HCT116 (cell line): Measurements from ENCODE around the gene PRPF18. TPM values are rescaled to one million over a fixed set of nuclear protein-coding genes. Genes with fewer than 3 reads are reported as not detected.

ENCODE experiments used
- ATAC-seq: fragments of 200-7000 bp; cut with Tn5 transposase; 2 replicates; pipeline ENCODE4 v1.9.1; 2020; ENCODE audit warnings: mild to moderate bottlenecking, moderate library complexity
- BruUV-seq: library from RNA; stranded (reverse); fragments of 400-500 nt; replicated peaks from 2 replicates; lab custom pipeline; 2021; lab: Mats Ljungman, UMichigan
- CTCF ChIA-PET: fragments of 300-600 bp; sonication (Branson Sonifier 250); formaldehyde crosslinking; loops from one replicate; lab custom pipeline; 2021; ENCODE audit warnings: antibody characterized with exemption; lab: Charles Lee
- POLR2A ChIA-PET: fragments of 300-600, 350-600 bp; sonication (Branson Sonifier 250); formaldehyde crosslinking; loops from one replicate; lab custom pipeline; 2021; ENCODE audit warnings: antibody characterized with exemption; lab: Charles Lee
- RAD21 ChIA-PET, 2 experiments: fragments of 300-600 bp; sonication (Branson Sonifier 250); formaldehyde crosslinking; loops; one replicate each; lab custom pipeline; 2023; ENCODE audit warnings: low total read pairs in 2 of 2; ENCODE audit not compliant: uncharacterized antibody in 2 of 2, unreplicated experiment in 2 of 2, low non-redundant PET in 1 of 2; lab: Charles Lee
- DNase-seq: peaks from one replicate; pipeline ENCODE4 v3.0.0-alpha.2; 2010; ENCODE audit warnings: low read depth, low spot score
- H2AFZ ChIP-seq: fragments of 200-600 bp; shearing (Covaris generic), sonication (generic); 2 replicates; pipeline ENCODE4 v1.6.1; 2017; ENCODE audit warnings: low read depth, mixed run types, mixed read lengths, antibody characterized with exemption, low read length; ENCODE audit not compliant: poor library complexity, severe bottlenecking
- H3K27ac ChIP-seq: 2 replicates; pipeline ENCODE4 v1.5.1; 2012; ENCODE audit warnings: low read depth, low read length
- H3K27me3 ChIP-seq: fragments of 200-600 bp; sonication (generic); 2 replicates; pipeline ENCODE4 v1.6.1; 2016; ENCODE audit warnings: mixed run types, low read length, mixed read lengths; ENCODE audit not compliant: insufficient read depth
- H3K36me3 ChIP-seq, 2 experiments: fragments of 200-500 bp in 1 of 2; fragments of 200-600 bp in 1 of 2; sonication (Bioruptor generic) in 1 of 2; sonication (generic) in 1 of 2; 2 replicates each; pipeline versions ENCODE4 v1.5.1 to v1.6.1; 2014 to 2016; ENCODE audit warnings: low read length in 2 of 2, inconsistent platforms in 1 of 2, mixed read lengths in 1 of 2, mixed run types in 1 of 2; ENCODE audit not compliant: insufficient read depth in 2 of 2, control insufficient read depth in 1 of 2
- H3K4me1 ChIP-seq, 2 experiments: fragments of 200-600 bp in 1 of 2; sonication (generic) in 1 of 2; 2 replicates each; pipeline versions ENCODE4 v1.5.1 to v1.6.1; 2012 to 2017; ENCODE audit warnings: low read length in 2 of 2, inconsistent platforms in 1 of 2, mild to moderate bottlenecking in 1 of 2, mixed read lengths in 1 of 2, mixed run types in 1 of 2, moderate library complexity in 1 of 2; ENCODE audit not compliant: insufficient read depth in 2 of 2, control insufficient read depth in 1 of 2
- H3K4me2 ChIP-seq: fragments of 200-600 bp; sonication (generic); 2 replicates; pipeline ENCODE4 v1.6.1; 2017; ENCODE audit warnings: mixed run types, low read length, mixed read lengths
- H3K4me3 ChIP-seq, 2 experiments: fragments of 200-600 bp in 1 of 2; sonication (generic) in 1 of 2; replicated peaks in 1 of 2; 2 replicates each; pipeline ENCODE4 v1.5.1; 2011 to 2016; ENCODE audit warnings: low read length in 2 of 2, control low read depth in 1 of 2, low read depth in 1 of 2, mild to moderate bottlenecking in 1 of 2, mixed read lengths in 1 of 2, mixed run types in 1 of 2
- H3K79me2 ChIP-seq: fragments of 200-600 bp; sonication (generic); 2 replicates; pipeline ENCODE4 v1.6.1; 2017; ENCODE audit warnings: mild to moderate bottlenecking, mixed run types, low read length, moderate library complexity, mixed read lengths; ENCODE audit not compliant: insufficient read depth
- H3K9ac ChIP-seq: fragments of 200-600 bp; sonication (generic); 2 replicates; pipeline ENCODE4 v1.6.1; 2016; ENCODE audit warnings: low read length, mixed read lengths
- H3K9me2 ChIP-seq: fragments of 200-600 bp; sonication (generic), shearing (Covaris generic); 2 replicates; pipeline ENCODE4 v1.6.1; 2017; ENCODE audit warnings: mixed run types, mild to moderate bottlenecking, moderate library complexity; ENCODE audit not compliant: insufficient read depth
- H3K9me3 ChIP-seq, 2 experiments: fragments of 200-500 bp in 1 of 2; fragments of 200-600 bp in 1 of 2; sonication (Bioruptor generic) in 1 of 2; sonication (generic) in 1 of 2; 2 replicates each; pipeline ENCODE4 v1.6.1; 2014 to 2017; ENCODE audit warnings: low read length in 2 of 2, mixed read lengths in 2 of 2, inconsistent platforms in 1 of 2, low read depth in 1 of 2, mild to moderate bottlenecking in 1 of 2, mixed run types in 1 of 2, moderate library complexity in 1 of 2; ENCODE audit not compliant: control insufficient read depth in 1 of 2, insufficient read depth in 1 of 2
- H4K20me1 ChIP-seq: fragments of 200-600 bp; sonication (generic), shearing (Covaris generic); 2 replicates; pipeline ENCODE4 v1.6.1; 2017; ENCODE audit warnings: mixed run types, mild to moderate bottlenecking, moderate library complexity; ENCODE audit not compliant: insufficient read depth
- CBX3 ChIP-seq: IDR thresholded peaks from 2 replicates; pipeline ENCODE4 v1.6.1; 2012; ENCODE audit warnings: low read depth
- ELF1 ChIP-seq: IDR thresholded peaks from 2 replicates; pipeline ENCODE4 v1.6.1; 2012; ENCODE audit warnings: low read depth, borderline replicate concordance
- EZH2 ChIP-seq: fragments of 200-600 bp; sonication (generic); IDR thresholded peaks from 2 replicates; pipeline ENCODE4 v1.6.1; 2017; ENCODE audit warnings: antibody characterized with exemption, mixed run types
- FOSL1 ChIP-seq: IDR thresholded peaks from 2 replicates; pipeline ENCODE4 v1.6.1; 2012; ENCODE audit warnings: low read depth
- POLR2AphosphoS5 ChIP-seq: IDR thresholded peaks from 2 replicates; pipeline ENCODE4 v1.6.1; 2011; ENCODE audit warnings: mild to moderate bottlenecking, low read depth, low read length, moderate library complexity
- RAD21 ChIP-seq: IDR thresholded peaks from 2 replicates; pipeline ENCODE4 v1.6.1; 2012; ENCODE audit warnings: low read depth, mild to moderate bottlenecking
- SRF ChIP-seq: IDR thresholded peaks from 2 replicates; pipeline ENCODE4 v1.6.1; 2012; ENCODE audit warnings: low read depth
- TCF7L2 ChIP-seq: IDR thresholded peaks from 2 replicates; pipeline ENCODE4 v1.7.0; 2011; ENCODE audit warnings: borderline replicate concordance, inconsistent platforms; ENCODE audit not compliant: insufficient read depth, insufficient read length; ENCODE audit errors: extremely low read depth
- YY1 ChIP-seq: IDR thresholded peaks from 2 replicates; pipeline ENCODE4 v1.6.1; 2011; ENCODE audit warnings: low read length, low read depth, moderate library complexity, mild to moderate bottlenecking; ENCODE audit not compliant: insufficient replicate concordance; ENCODE audit errors: extremely low read depth
- ZBTB33 ChIP-seq: IDR thresholded peaks from 2 replicates; pipeline ENCODE4 v1.6.1; 2011; ENCODE audit warnings: mild to moderate bottlenecking, low read length, moderate library complexity; ENCODE audit not compliant: insufficient replicate concordance; ENCODE audit errors: extremely low read depth
- ZFX ChIP-seq: fragments of 450-650 bp; IDR thresholded peaks from 2 replicates; pipeline ENCODE4 v1.6.1; 2017
- ZNF274 ChIP-seq: fragments of 200-500 bp; sonication (Bioruptor generic); IDR thresholded peaks from 2 replicates; pipeline ENCODE4 v1.6.1; 2014; ENCODE audit warnings: mild to moderate bottlenecking, low read depth, low read length, inconsistent platforms
- intact Hi-C: fragments of 100-400 bp; cut with micrococcal nuclease; formaldehyde crosslinking; loops from 2 replicates; pipeline ENCODE4 v1.10.0; 2022
- total RNA-seq: library from RNA; stranded (reverse); gene quantifications from one replicate; pipeline ENCODE4 v1.2.1, GENCODE V29; 2021; ENCODE audit not compliant: unreplicated experiment
- TF ChIP-seq, protein P1 (sequence below), 3 experiments: fragments of 200-600 bp in 1 of 3; sonication (generic) in 1 of 3; IDR thresholded peaks in 2 of 3; conservative IDR thresholded peaks in 1 of 3; 2 replicates each; pipeline ENCODE4 v1.5.1; 2012 to 2017; ENCODE audit warnings: low read depth in 2 of 3, low read length in 2 of 3, antibody characterized with exemption in 1 of 3, borderline replicate concordance in 1 of 3, control low read depth in 1 of 3, mild to moderate bottlenecking in 1 of 3, mixed read lengths in 1 of 3, mixed run types in 1 of 3, moderate library complexity in 1 of 3; ENCODE audit not compliant: insufficient read depth in 1 of 3

PRPF18 gene
- total RNA-seq, 1 experiment from 2014 or later = 16.2 TPM

- intact Hi-C loops = no loop called here
- no peak for ATAC-seq
- BruUV-seq = no TSS peak
- Histone ChIP-seq H3K4me1 (peaks cover 2 to 13% of the 10 kb centered on the region in 2 experiments; a peak in 3 of 4 replicates), H3K9me3 (no peaks in the 10 kb centered on the region), H3K4me2 (no peak overlapping the region), H4K20me1 (no peaks in the 10 kb centered on the region), H2AFZ (no peak overlapping the region), H3K9ac (no peak overlapping the region), H3K79me2 (peaks cover 39% of the 10 kb centered on the region), H3K27me3 (no peaks in the 10 kb centered on the region), H3K4me3 (no peak overlapping the region), H3K36me3 (peaks cover 2 to 4% of the 10 kb centered on the region in 2 experiments; a peak in 2 of 4 replicates), H3K9me2 (no peaks in the 10 kb centered on the region), H3K27ac (no peak overlapping the region)
- ChIA-PET POLR2A (no interaction called here), RAD21 (no interaction called here), CTCF (no interaction called here)
- TF ChIP-seq ELF1 (no peak), TCF7L2 (no peak), ZNF274 (no peak), ZFX (no peak), CBX3 (no peak)
- no peak for DNase-seq
These were observed 4.1 kb downstream of the PRPF18 start for GRCh38 chr10:13590886-13591285.

- no TSS peak for BruUV-seq
- H2AFZ ChIP-seq = no peak overlapping the region
- no peaks in the 10 kb centered on the region for H3K9me2 ChIP-seq
- no peak for ATAC-seq
- POLR2A ChIA-PET = no interaction called here
- no peak for TF ChIP-seq ZFX
- no peak for TF ChIP-seq YY1
- TF ChIP-seq EZH2 = no peak
- TF ChIP-seq, protein P1, sequence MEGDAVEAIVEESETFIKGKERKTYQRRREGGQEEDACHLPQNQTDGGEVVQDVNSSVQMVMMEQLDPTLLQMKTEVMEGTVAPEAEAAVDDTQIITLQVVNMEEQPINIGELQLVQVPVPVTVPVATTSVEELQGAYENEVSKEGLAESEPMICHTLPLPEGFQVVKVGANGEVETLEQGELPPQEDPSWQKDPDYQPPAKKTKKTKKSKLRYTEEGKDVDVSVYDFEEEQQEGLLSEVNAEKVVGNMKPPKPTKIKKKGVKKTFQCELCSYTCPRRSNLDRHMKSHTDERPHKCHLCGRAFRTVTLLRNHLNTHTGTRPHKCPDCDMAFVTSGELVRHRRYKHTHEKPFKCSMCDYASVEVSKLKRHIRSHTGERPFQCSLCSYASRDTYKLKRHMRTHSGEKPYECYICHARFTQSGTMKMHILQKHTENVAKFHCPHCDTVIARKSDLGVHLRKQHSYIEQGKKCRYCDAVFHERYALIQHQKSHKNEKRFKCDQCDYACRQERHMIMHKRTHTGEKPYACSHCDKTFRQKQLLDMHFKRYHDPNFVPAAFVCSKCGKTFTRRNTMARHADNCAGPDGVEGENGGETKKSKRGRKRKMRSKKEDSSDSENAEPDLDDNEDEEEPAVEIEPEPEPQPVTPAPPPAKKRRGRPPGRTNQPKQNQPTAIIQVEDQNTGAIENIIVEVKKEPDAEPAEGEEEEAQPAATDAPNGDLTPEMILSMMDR (IDR thresholded peaks at IDR 0.05 in 2 of 3, conservative IDR thresholded peaks at IDR 0.05 in 1 of 3; ENCODE audit: borderline replicate concordance in 1 of 3, insufficient read depth in 1 of 3, low read depth in 2 of 3, low read length in 2 of 3) = no peak
- no peak for TF ChIP-seq CBX3
- no peak for TF ChIP-seq RAD21
- no peak for TF ChIP-seq SRF
- TF ChIP-seq ZBTB33 = no peak
- no peak for TF ChIP-seq FOSL1
- TF ChIP-seq POLR2AphosphoS5 = no peak
- H4K20me1 ChIP-seq = no peaks in the 10 kb centered on the region
- H3K36me3 ChIP-seq = peaks cover 2 to 4% of the 10 kb centered on the region in 2 experiments; a peak in 2 of 4 replicates
- DNase-seq = no peak
- RAD21 ChIA-PET = no interaction called here
- CTCF ChIA-PET = no interaction called here
- H3K4me2 ChIP-seq = no peak overlapping the region
- no peaks in the 10 kb centered on the region for H3K9me3 ChIP-seq
- H3K9ac ChIP-seq = no peak overlapping the region
- H3K27me3 ChIP-seq = no peaks in the 10 kb centered on the region
- intact Hi-C loops = no loop called here
- no peak overlapping the region for H3K27ac ChIP-seq
- no peak overlapping the region for H3K4me3 ChIP-seq
- H3K79me2 ChIP-seq = peaks cover 33% of the 10 kb centered on the region
- peaks cover 2 to 8% of the 10 kb centered on the region in 2 experiments; a peak in 3 of 4 replicates for H3K4me1 ChIP-seq
These were observed 5.5 kb downstream of the PRPF18 start for GRCh38 chr10:13592306-13592705.
